Transverse colon (tissue), 4 donors: ENCODE results near the gene VPS13D. TPM values are rescaled to one million over a fixed set of nuclear protein-coding genes. Genes with fewer than 3 reads are reported as not detected.

Experiments
- DNase-seq: peaks from one replicate; pipeline ENCODE4 v3.0.0-alpha.2; 2019
- H3K27ac ChIP-seq, 4 donors: fragments of 200-600 bp; sonication (generic); 2 replicates each; pipeline ENCODE4 v1.5.1; 2016 to 2018; ENCODE audit warnings: inconsistent platforms in 4 of 4
- H3K27me3 ChIP-seq: fragments of 200-600 bp; sonication (generic); 2 replicates; pipeline ENCODE4 v1.5.1; 2017; ENCODE audit warnings: inconsistent platforms
- H3K36me3 ChIP-seq, 4 donors: fragments of 200-600 bp; sonication (generic); 2 replicates each; pipeline ENCODE4 v1.5.1; 2017 to 2019; ENCODE audit warnings: inconsistent platforms in 4 of 4
- H3K4me1 ChIP-seq, 4 donors: fragments of 200-600 bp; sonication (generic); 2 replicates each; pipeline ENCODE4 v1.5.1; 2017 to 2020; ENCODE audit warnings: inconsistent platforms in 4 of 4
- H3K4me3 ChIP-seq, 4 donors: fragments of 200-600 bp; sonication (generic); 1 replicate in 1 of 4; 2 replicates in 3 of 4; pipeline versions ENCODE4 v1.5.1 to v1.6.1; 2017 to 2019; ENCODE audit warnings: inconsistent platforms in 4 of 4
- H3K9me3 ChIP-seq, 2 donors: fragments of 200-600 bp; sonication (generic); 2 replicates each; pipeline ENCODE4 v1.5.1; 2017 to 2019; ENCODE audit warnings: inconsistent platforms in 2 of 2
- CTCF ChIP-seq, 5 experiments: fragments of 200-600 bp in 3 of 5; fragments of 450-650 bp in 2 of 5; sonication (generic) in 3 of 5; IDR thresholded peaks; 1 replicate in 2 of 5; 2 replicates in 3 of 5; pipeline ENCODE4 v1.5.1; 2016 to 2017; ENCODE audit warnings: antibody characterized with exemption in 5 of 5, inconsistent platforms in 3 of 5, mild to moderate bottlenecking in 2 of 5, moderate library complexity in 1 of 5
- EP300 ChIP-seq: sonication (generic); formaldehyde crosslinking; IDR thresholded peaks from one replicate; pipeline ENCODE4 v1.6.1; 2017; ENCODE audit warnings: antibody characterized with exemption, low read depth
- POLR2A ChIP-seq: fragments of 450-650 bp; IDR thresholded peaks from one replicate; pipeline ENCODE4 v1.6.1; 2016; ENCODE audit warnings: antibody characterized with exemption, mild to moderate bottlenecking, moderate library complexity
- POLR2AphosphoS5 ChIP-seq, 3 donors: sonication (generic); formaldehyde crosslinking; IDR thresholded peaks; one replicate each; pipeline ENCODE4 v1.6.1; 2016; ENCODE audit warnings: antibody characterized with exemption in 3 of 3
- WGBS, 2 donors: methylation state at CpG; one replicate each; pipeline ENCODE4 v1.1.5; 2018; ENCODE audit warnings: low coverage in 1 of 2; 5-methylcytosine and 5-hydroxymethylcytosine counted together
- in situ Hi-C, 4 donors: fragments of 200-750 bp; cut with MboI; loops; one replicate each; pipeline versions ENCODE4 v1.15.0 to v1.15.1; 2017; ENCODE audit warnings: low sequenced_read_pairs in 3 of 4, low pct_ligation_motif_present in 1 of 4, low pct_unique_long_range_greater_than_20kb in 1 of 4
- intact Hi-C: fragments of 100-400 bp; cut with DNase I; formaldehyde crosslinking; loops from one replicate; pipeline ENCODE4 v1.15.1; 2023; ENCODE audit warnings: low total_unique reads
- total RNA-seq, 4 donors: library from RNA; depleted of rRNA; stranded (reverse); fragments of >200 nt; gene quantifications; one replicate each; pipeline ENCODE4 v1.1.0, GENCODE V29; 2016

Gene VPS13D
- total RNA-seq, 4 donors from 2014 or later = 101 to 136 (median 116) TPM

- DNase-seq = no peak
- no peak for TF ChIP-seq POLR2A
- TF ChIP-seq EP300 = no peak
- no peak for TF ChIP-seq CTCF (IDR thresholded peaks at IDR 0.05)
- no peak for TF ChIP-seq POLR2AphosphoS5 (IDR thresholded peaks at IDR 0.05)
- Histone ChIP-seq H3K36me3 (peaks cover 0 to 35% (median 11%) of the 10 kb centered on the region in 4 donors), H3K27me3 (no peaks in the 10 kb centered on the region), H3K4me1 (no peaks in the 10 kb centered on the region), H3K27ac (no peak overlapping the region), H3K9me3 (no peaks in the 10 kb centered on the region), H3K4me3 (no peak overlapping the region)
- in situ Hi-C loops (no loop called here), intact Hi-C loops (no loop called here)
- 95 to 100% methylated on average over 4 to 5 of the region's 5 CpGs for WGBS, 2 donors
These were observed 55.8 kb downstream of the VPS13D start for GRCh38 chr1:12285496-12286143.

DNA sequence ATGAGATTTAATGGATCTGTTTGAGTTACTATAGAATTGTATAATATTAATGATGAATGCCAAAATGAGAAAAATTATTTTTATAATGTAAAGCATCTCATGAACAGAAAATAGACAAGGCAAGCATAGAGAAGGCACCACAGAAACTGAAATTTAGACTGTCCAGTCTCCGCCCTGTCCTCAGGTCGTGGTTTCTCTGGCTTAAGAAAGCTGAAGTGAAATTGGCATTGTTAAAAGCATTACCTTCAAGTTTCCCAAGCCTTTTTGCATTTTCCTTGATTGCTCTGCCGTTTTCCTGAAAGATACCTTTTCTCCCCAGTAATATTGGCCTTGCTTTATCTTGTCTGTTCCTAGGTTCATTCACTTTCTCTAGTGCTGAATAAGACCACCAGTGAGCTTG is 58.0 kb downstream of the VPS13D start:
- 92% methylated on average over 2 to 3 of the region's 3 CpGs for WGBS, 2 donors
- H3K4me3 ChIP-seq = no peak overlapping the region
- H3K9me3 ChIP-seq = no peaks in the 10 kb centered on the region
- intact Hi-C loops = no loop called here
- H3K4me1 ChIP-seq = no peaks in the 10 kb centered on the region
- no peak overlapping the region for H3K27ac ChIP-seq
- TF ChIP-seq POLR2AphosphoS5 (IDR thresholded peaks at IDR 0.05) = no peak
- TF ChIP-seq CTCF (IDR thresholded peaks at IDR 0.05) = no peak
- no peak for TF ChIP-seq POLR2A
- TF ChIP-seq EP300 = no peak
- in situ Hi-C loops = no loop called here
- no peaks in the 10 kb centered on the region for H3K27me3 ChIP-seq
- peaks cover 0 to 47% (median 13%) of the 10 kb centered on the region in 4 donors for H3K36me3 ChIP-seq
- DNase-seq = no peak

GRCh38 chr1:12290828-12291227 is 61.0 kb downstream of the VPS13D start:
- Histone ChIP-seq H3K36me3 (peaks cover 0 to 54% (median 23%) of the 10 kb centered on the region in 4 donors), H3K27me3 (no peaks in the 10 kb centered on the region), H3K9me3 (no peaks in the 10 kb centered on the region), H3K4me3 (no peak overlapping the region), H3K27ac (no peak overlapping the region), H3K4me1 (no peaks in the 10 kb centered on the region)
- in situ Hi-C loops (no loop called here), intact Hi-C loops (loop anchor here (10.0 kb wide), 1 partner anchor 1816 kb away; the partner anchor contains the start of genes DFFA and PEX14)
- no peak for DNase-seq
- WGBS, 2 donors = 87 to 100% methylated on average over 1 of the region's 1 CpG
- TF ChIP-seq POLR2A (no peak), POLR2AphosphoS5 (IDR thresholded peaks at IDR 0.05) (no peak), EP300 (no peak), CTCF (IDR thresholded peaks at IDR 0.05) (no peak)

GRCh38 chr1:12293416-12293815 is 63.6 kb downstream of the VPS13D start:
- Histone ChIP-seq H3K9me3 (no peaks in the 10 kb centered on the region), H3K36me3 (peaks cover 0 to 74% (median 25%) of the 10 kb centered on the region in 4 donors), H3K27me3 (no peaks in the 10 kb centered on the region), H3K27ac (no peak overlapping the region), H3K4me3 (no peak overlapping the region), H3K4me1 (no peaks in the 10 kb centered on the region)
- TF ChIP-seq EP300 = no peak
- TF ChIP-seq POLR2A = no peak
- TF ChIP-seq CTCF (IDR thresholded peaks at IDR 0.05) = no peak
- no peak for TF ChIP-seq POLR2AphosphoS5 (IDR thresholded peaks at IDR 0.05)
- 95% methylated on average over 11 of the region's 11 CpGs; no CpG with 5 or more reads in 1 of the 2 donors for WGBS, 2 donors
- intact Hi-C loops = loop anchor here (10.0 kb wide), 1 partner anchor 1819 kb away; the partner anchor contains the start of genes DFFA and PEX14
- no peak for DNase-seq
- in situ Hi-C loops = no loop called here
